SK-N-SH treated with all-trans-retinoic acid at 6 μM for 48 hours (cell line): ENCODE data around the gene SPDYE6.

Experiments
- ATAC-seq: fragments of 200-7000 bp; cut with Tn5 transposase; 3 replicates; pipeline ENCODE4 v1.9.1; 2020; ENCODE audit warnings: mild to moderate bottlenecking, moderate library complexity
- BACH2 ChIP-seq: fragments of 250-450 bp; sonication (Bioruptor Pico); IDR thresholded peaks from 2 replicates; pipeline ENCODE4 v1.9.0; 2021; ENCODE audit warnings: mild to moderate bottlenecking, borderline replicate concordance
- ESRRG ChIP-seq: fragments of 250-450 bp; sonication (Bioruptor Pico); IDR thresholded peaks from 2 replicates; pipeline ENCODE4 v1.6.1; 2021; ENCODE audit warnings: mild to moderate bottlenecking
- TCF4 ChIP-seq: fragments of 250-450 bp; sonication (Bioruptor Pico); IDR thresholded peaks from 2 replicates; pipeline ENCODE4 v1.8.0; 2021; ENCODE audit warnings: mild to moderate bottlenecking, moderate library complexity, borderline replicate concordance
- TOX ChIP-seq: fragments of 250-450 bp; sonication (Bioruptor Pico); IDR thresholded peaks from 2 replicates; pipeline ENCODE4 v1.8.0; 2021; ENCODE audit warnings: mild to moderate bottlenecking, moderate library complexity, borderline replicate concordance
- ZNF8 ChIP-seq: fragments of 450-650 bp; formaldehyde crosslinking; IDR thresholded peaks from 2 replicates; pipeline ENCODE4 v1.5.0; 2020; ENCODE audit warnings: mild to moderate bottlenecking, moderate library complexity

The SPDYE6 gene

DNA sequence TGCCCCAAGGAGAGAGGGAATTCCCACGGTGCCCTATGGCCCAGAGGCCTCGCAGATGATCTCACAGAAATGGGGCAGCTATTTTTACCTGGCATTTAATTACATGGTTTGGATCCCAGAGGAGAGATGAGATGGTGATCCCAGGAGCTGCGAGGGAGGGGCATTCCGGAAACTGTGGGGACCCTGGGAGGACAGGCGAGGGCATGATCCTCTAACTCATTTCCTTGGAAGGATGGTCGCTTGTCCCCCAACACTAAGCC lies 60.1 kb downstream of the SPDYE6 start:
- TF ChIP-seq TCF4 (CRISPR knock-in tag) (no peak), ESRRG (CRISPR knock-in tag) (no peak), ZNF8 (CRISPR knock-in tag) (no peak), TOX (no peak), BACH2 (no peak)
- TF ChIP-seq, all 23 proteins: peak for 0
- no peak for ATAC-seq
